ENCODE data around the gene TMCC1. TPM values are rescaled to one million over a fixed set of nuclear protein-coding genes. Genes with fewer than 3 reads are reported as not detected.

The TMCC1 gene
- total RNA-seq, 2 donors from 2014 or later = 41.0 to 51.1 TPM

GRCh38 chr3:129599607-129600006 is 293.9 kb downstream of the TMCC1 start:
- 33 to 47% methylated on average over 1 to 5 of the region's 5 CpGs for WGBS, 2 experiments (ENCODE audit: insufficient coverage in 1 of 2, insufficient read length in 1 of 2)
- H3K4me1 Mint-ChIP-seq = peaks cover 57% of the 10 kb centered on the region
- H3K4me1 ChIP-seq (ENCODE audit: control insufficient read depth, insufficient read depth, low read length) = peaks cover 29% of the 10 kb centered on the region
- H3K27ac Mint-ChIP-seq = peak overlapping the region; percentile 87
- H3K9me3 ChIP-seq (ENCODE audit: control insufficient read depth, low read length) = no peaks in the 10 kb centered on the region
- H3K9me3 Mint-ChIP-seq = no peaks in the 10 kb centered on the region
- H3K27me3 ChIP-seq (ENCODE audit: control insufficient read depth, insufficient read depth, low read length, poor library complexity, severe bottlenecking) = peaks cover 5% of the 10 kb centered on the region
- H3K9ac ChIP-seq (ENCODE audit: extremely low read depth, low read length, poor library complexity, severe bottlenecking) = no peak overlapping the region
- peaks cover 7% of the 10 kb centered on the region for H3K27me3 Mint-ChIP-seq (ENCODE audit: insufficient read depth)
- H3K36me3 Mint-ChIP-seq (ENCODE audit: low read depth) = peaks cover 3% of the 10 kb centered on the region
- H3K27ac ChIP-seq (ENCODE audit: low read depth, low read length) = no peak overlapping the region
- TF ChIP-seq, protein P1, sequence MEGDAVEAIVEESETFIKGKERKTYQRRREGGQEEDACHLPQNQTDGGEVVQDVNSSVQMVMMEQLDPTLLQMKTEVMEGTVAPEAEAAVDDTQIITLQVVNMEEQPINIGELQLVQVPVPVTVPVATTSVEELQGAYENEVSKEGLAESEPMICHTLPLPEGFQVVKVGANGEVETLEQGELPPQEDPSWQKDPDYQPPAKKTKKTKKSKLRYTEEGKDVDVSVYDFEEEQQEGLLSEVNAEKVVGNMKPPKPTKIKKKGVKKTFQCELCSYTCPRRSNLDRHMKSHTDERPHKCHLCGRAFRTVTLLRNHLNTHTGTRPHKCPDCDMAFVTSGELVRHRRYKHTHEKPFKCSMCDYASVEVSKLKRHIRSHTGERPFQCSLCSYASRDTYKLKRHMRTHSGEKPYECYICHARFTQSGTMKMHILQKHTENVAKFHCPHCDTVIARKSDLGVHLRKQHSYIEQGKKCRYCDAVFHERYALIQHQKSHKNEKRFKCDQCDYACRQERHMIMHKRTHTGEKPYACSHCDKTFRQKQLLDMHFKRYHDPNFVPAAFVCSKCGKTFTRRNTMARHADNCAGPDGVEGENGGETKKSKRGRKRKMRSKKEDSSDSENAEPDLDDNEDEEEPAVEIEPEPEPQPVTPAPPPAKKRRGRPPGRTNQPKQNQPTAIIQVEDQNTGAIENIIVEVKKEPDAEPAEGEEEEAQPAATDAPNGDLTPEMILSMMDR (conservative IDR thresholded peaks at IDR 0.05) = no peak
- H3K4me3 Mint-ChIP-seq = no peak overlapping the region
- DNase-seq = peak; percentile 93
- no peaks in the 10 kb centered on the region for H3K36me3 ChIP-seq (ENCODE audit: control insufficient read depth, insufficient read depth, low read length)
- no peak overlapping the region for H3K4me3 ChIP-seq (ENCODE audit: low read length)

GRCh38 chr3:129599073-129599472 is 294.4 kb downstream of the TMCC1 start:
- no peaks in the 10 kb centered on the region for H3K36me3 ChIP-seq (ENCODE audit: control insufficient read depth, insufficient read depth, low read length)
- 92% methylated on average over 14 to 19 of the region's 19 CpGs for WGBS, 2 experiments (ENCODE audit: insufficient coverage in 1 of 2, insufficient read length in 1 of 2)
- TF ChIP-seq, protein P1 (conservative IDR thresholded peaks at IDR 0.05) = no peak
- H3K4me1 ChIP-seq (ENCODE audit: control insufficient read depth, insufficient read depth, low read length) = peaks cover 32% of the 10 kb centered on the region
- H3K9ac ChIP-seq (ENCODE audit: extremely low read depth, low read length, poor library complexity, severe bottlenecking) = no peak overlapping the region
- H3K9me3 ChIP-seq (ENCODE audit: control insufficient read depth, low read length) = no peaks in the 10 kb centered on the region
- peaks cover 3% of the 10 kb centered on the region for H3K27me3 Mint-ChIP-seq (ENCODE audit: insufficient read depth)
- no peak overlapping the region for H3K4me3 ChIP-seq (ENCODE audit: low read length)
- peaks cover 3% of the 10 kb centered on the region for H3K36me3 Mint-ChIP-seq (ENCODE audit: low read depth)
- peaks cover 57% of the 10 kb centered on the region for H3K4me1 Mint-ChIP-seq
- H3K27ac Mint-ChIP-seq = peak overlapping the region; percentile 87
- no peak overlapping the region for H3K4me3 Mint-ChIP-seq
- no peaks in the 10 kb centered on the region for H3K9me3 Mint-ChIP-seq
- H3K27me3 ChIP-seq (ENCODE audit: control insufficient read depth, insufficient read depth, low read length, poor library complexity, severe bottlenecking) = no peaks in the 10 kb centered on the region
- no peak for DNase-seq
- H3K27ac ChIP-seq (ENCODE audit: low read depth, low read length) = no peak overlapping the region

DNA sequence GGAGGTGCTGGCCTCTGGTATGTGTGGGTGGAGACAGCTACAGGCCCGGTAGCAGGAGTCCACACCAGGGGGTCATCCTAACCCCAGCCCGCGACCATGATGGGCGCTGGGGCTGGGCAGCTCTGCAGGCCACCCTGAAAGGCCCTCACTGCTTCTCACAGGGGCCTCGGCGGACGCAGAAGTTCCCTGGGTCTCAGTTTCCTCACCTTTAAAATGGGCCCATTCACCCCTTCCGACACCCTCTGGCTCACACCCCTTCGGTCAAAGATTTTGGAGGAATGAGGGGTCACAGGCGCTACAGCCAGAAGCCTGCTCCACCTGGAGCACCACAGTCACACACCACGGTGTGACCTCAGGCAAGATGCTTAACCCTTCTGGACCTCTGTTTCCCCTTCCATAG is 295.0 kb downstream of the TMCC1 start:
- DNase-seq = no peak
- H3K27me3 ChIP-seq (ENCODE audit: control insufficient read depth, insufficient read depth, low read length, poor library complexity, severe bottlenecking) = no peaks in the 10 kb centered on the region
- WGBS, 2 experiments (ENCODE audit: insufficient coverage in 1 of 2, insufficient read length in 1 of 2) = 90 to 94% methylated on average over 7 to 11 of the region's 11 CpGs
- Mint-ChIP-seq H3K9me3 (no peaks in the 10 kb centered on the region), H3K27ac (peak overlapping the region; percentile 39), H3K27me3 (ENCODE audit: insufficient read depth) (no peaks in the 10 kb centered on the region), H3K4me3 (no peak overlapping the region), H3K4me1 (peaks cover 57% of the 10 kb centered on the region), H3K36me3 (ENCODE audit: low read depth) (peaks cover 3% of the 10 kb centered on the region)
- no peak overlapping the region for H3K4me3 ChIP-seq (ENCODE audit: low read length)
- no peaks in the 10 kb centered on the region for H3K36me3 ChIP-seq (ENCODE audit: control insufficient read depth, insufficient read depth, low read length)
- no peak overlapping the region for H3K9ac ChIP-seq (ENCODE audit: extremely low read depth, low read length, poor library complexity, severe bottlenecking)
- peaks cover 33% of the 10 kb centered on the region for H3K4me1 ChIP-seq (ENCODE audit: control insufficient read depth, insufficient read depth, low read length)
- no peak overlapping the region for H3K27ac ChIP-seq (ENCODE audit: low read depth, low read length)
- H3K9me3 ChIP-seq (ENCODE audit: control insufficient read depth, low read length) = no peaks in the 10 kb centered on the region
- TF ChIP-seq, protein P1 (conservative IDR thresholded peaks at IDR 0.05) = no peak

Data from endodermal cell (in vitro differentiated cells).